ENCODE measurements around the gene DEGS2.

- TF ChIP-seq, protein P1, sequence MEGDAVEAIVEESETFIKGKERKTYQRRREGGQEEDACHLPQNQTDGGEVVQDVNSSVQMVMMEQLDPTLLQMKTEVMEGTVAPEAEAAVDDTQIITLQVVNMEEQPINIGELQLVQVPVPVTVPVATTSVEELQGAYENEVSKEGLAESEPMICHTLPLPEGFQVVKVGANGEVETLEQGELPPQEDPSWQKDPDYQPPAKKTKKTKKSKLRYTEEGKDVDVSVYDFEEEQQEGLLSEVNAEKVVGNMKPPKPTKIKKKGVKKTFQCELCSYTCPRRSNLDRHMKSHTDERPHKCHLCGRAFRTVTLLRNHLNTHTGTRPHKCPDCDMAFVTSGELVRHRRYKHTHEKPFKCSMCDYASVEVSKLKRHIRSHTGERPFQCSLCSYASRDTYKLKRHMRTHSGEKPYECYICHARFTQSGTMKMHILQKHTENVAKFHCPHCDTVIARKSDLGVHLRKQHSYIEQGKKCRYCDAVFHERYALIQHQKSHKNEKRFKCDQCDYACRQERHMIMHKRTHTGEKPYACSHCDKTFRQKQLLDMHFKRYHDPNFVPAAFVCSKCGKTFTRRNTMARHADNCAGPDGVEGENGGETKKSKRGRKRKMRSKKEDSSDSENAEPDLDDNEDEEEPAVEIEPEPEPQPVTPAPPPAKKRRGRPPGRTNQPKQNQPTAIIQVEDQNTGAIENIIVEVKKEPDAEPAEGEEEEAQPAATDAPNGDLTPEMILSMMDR (IDR thresholded peaks at IDR 0.05), result no peak
- no peak for TF ChIP-seq POLR2A (IDR thresholded peaks at IDR 0.05)
Observed at GRCh38 chr14:100134586-100134985, 24.9 kb downstream of the DEGS2 start.

Data from right lobe of liver (tissue), 4 donors.